DOHH2 (cell line): ENCODE measurements around the gene CCSER2.

ENCODE experiments used
- H3F3A ChIP-seq: fragments of 200-600 bp; sonication (generic), shearing (Covaris generic); 2 replicates; pipeline ENCODE4 v1.6.0; 2016; ENCODE audit warnings: antibody characterized with exemption, mild to moderate bottlenecking; ENCODE audit not compliant: control insufficient read depth, insufficient read depth
- H3K27ac ChIP-seq: fragments of 200-600 bp; sonication (generic); 2 replicates; pipeline ENCODE4 v1.5.1; 2014; ENCODE audit warnings: low read depth, mild to moderate bottlenecking, low read length, moderate library complexity
- H3K27me3 ChIP-seq: fragments of 200-600 bp; sonication (generic); 2 replicates; pipeline ENCODE4 v1.6.1; 2014; ENCODE audit warnings: mild to moderate bottlenecking, low read length, mixed read lengths; ENCODE audit not compliant: control insufficient read depth
- H3K36me3 ChIP-seq: fragments of 200-600 bp; sonication (generic); 2 replicates; pipeline ENCODE4 v1.6.1; 2014; ENCODE audit warnings: mild to moderate bottlenecking, low read length, moderate library complexity, mixed read lengths; ENCODE audit not compliant: control insufficient read depth
- H3K4me1 ChIP-seq: fragments of 200-600 bp; sonication (generic); 2 replicates; pipeline ENCODE4 v1.6.1; 2014; ENCODE audit warnings: mild to moderate bottlenecking, low read length, mixed read lengths; ENCODE audit not compliant: control insufficient read depth
- H3K4me2 ChIP-seq: fragments of 200-600 bp; sonication (generic); 2 replicates; pipeline ENCODE4 v1.6.0; 2014; ENCODE audit warnings: mild to moderate bottlenecking, low read length, moderate library complexity
- H3K4me3 ChIP-seq: fragments of 200-600 bp; sonication (generic); 2 replicates; pipeline ENCODE4 v1.5.1; 2014; ENCODE audit warnings: mild to moderate bottlenecking, low read length, mixed read lengths
- H3K79me2 ChIP-seq: fragments of 200-600 bp; sonication (generic); 2 replicates; pipeline ENCODE4 v1.6.1; 2014; ENCODE audit warnings: mild to moderate bottlenecking, low read length, mixed read lengths; ENCODE audit not compliant: control insufficient read depth
- H3K9me2 ChIP-seq: fragments of 200-600 bp; sonication (generic); replicated peaks from 2 replicates; pipeline ENCODE4 v1.6.1; 2014; ENCODE audit warnings: mild to moderate bottlenecking, low read length, mixed read lengths; ENCODE audit not compliant: control insufficient read depth
- H3K9me3 ChIP-seq: fragments of 200-600 bp; sonication (generic); 2 replicates; pipeline ENCODE4 v1.6.1; 2014; ENCODE audit warnings: antibody characterized with exemption, low read length, mixed read lengths; ENCODE audit not compliant: control insufficient read depth, insufficient read depth
- H4K20me1 ChIP-seq: fragments of 200-600 bp; sonication (generic); 2 replicates; pipeline ENCODE4 v1.6.0; 2014; ENCODE audit warnings: low read depth, mild to moderate bottlenecking, antibody characterized with exemption, low read length, moderate library complexity; ENCODE audit not compliant: control insufficient read depth, insufficient read depth
- CTCF ChIP-seq: fragments of 200-600 bp; sonication (generic); IDR thresholded peaks from one replicate; pipeline ENCODE4 v1.5.1; 2014; ENCODE audit warnings: antibody characterized with exemption, mild to moderate bottlenecking, low read depth, low read length; ENCODE audit not compliant: poor library complexity, severe bottlenecking
- EZH2phosphoT487 ChIP-seq: fragments of 200-600 bp; sonication (generic); IDR thresholded peaks from 2 replicates; pipeline ENCODE4 v1.6.1; 2017; ENCODE audit warnings: borderline replicate concordance, mild to moderate bottlenecking, antibody characterized with exemption, low read length, moderate library complexity, mixed read lengths

The CCSER2 gene

GRCh38 chr10:84552478-84552877 is 224.1 kb downstream of the CCSER2 start:
- no peaks in the 10 kb centered on the region for H3K9me3 ChIP-seq
- no peak overlapping the region for H3K27ac ChIP-seq
- H3K36me3 ChIP-seq = no peaks in the 10 kb centered on the region
- H3K4me3 ChIP-seq = no peak overlapping the region
- H3K4me1 ChIP-seq = no peaks in the 10 kb centered on the region
- TF ChIP-seq CTCF = no peak
- no peak overlapping the region for H3K4me2 ChIP-seq
- H4K20me1 ChIP-seq = no peaks in the 10 kb centered on the region
- no peaks in the 10 kb centered on the region for H3K27me3 ChIP-seq
- no peaks in the 10 kb centered on the region for H3F3A ChIP-seq
- H3K79me2 ChIP-seq = no peaks in the 10 kb centered on the region
- H3K9me2 ChIP-seq = no peaks in the 10 kb centered on the region

DNA sequence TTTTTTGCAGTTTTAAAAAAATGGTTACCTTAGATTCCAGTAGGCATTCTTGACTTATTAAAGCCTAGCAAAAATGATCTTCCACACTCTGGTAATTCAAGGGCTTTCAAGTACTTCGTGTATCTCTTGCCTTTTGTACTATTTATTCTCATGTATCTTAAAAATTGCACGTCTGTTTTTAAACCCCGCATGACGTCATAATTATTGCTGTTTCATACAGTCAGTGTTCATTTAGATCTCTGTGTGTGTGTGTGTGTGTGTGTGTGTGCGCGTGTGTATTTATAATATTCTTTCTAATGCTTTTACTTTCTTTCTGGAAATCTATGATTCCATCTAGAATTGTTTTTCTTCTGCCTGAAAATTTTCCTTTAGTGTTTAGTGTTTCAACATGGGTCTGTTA is 234.2 kb downstream of the CCSER2 start:
- Histone ChIP-seq H3F3A (no peaks in the 10 kb centered on the region), H3K9me2 (no peaks in the 10 kb centered on the region), H3K36me3 (no peaks in the 10 kb centered on the region), H3K27me3 (no peaks in the 10 kb centered on the region; the same call in none of the 2 replicates), H3K4me3 (no peak overlapping the region), H3K4me2 (no peak overlapping the region), H3K79me2 (no peaks in the 10 kb centered on the region), H3K4me1 (no peaks in the 10 kb centered on the region; the same call in 1 of the 2 replicates), H4K20me1 (no peaks in the 10 kb centered on the region), H3K27ac (no peak overlapping the region), H3K9me3 (no peaks in the 10 kb centered on the region)
- no peak for TF ChIP-seq EZH2phosphoT487
- TF ChIP-seq CTCF = no peak

- Histone ChIP-seq H3K4me2 (no peak overlapping the region), H3K79me2 (no peaks in the 10 kb centered on the region), H3K27ac (no peak overlapping the region)
These were observed 235.0 kb downstream of the CCSER2 start for GRCh38 chr10:84563355-84563754.

More at GRCh38 chr10:84563355-84563754, 235.0 kb downstream of the CCSER2 start:
- Histone ChIP-seq H3K27me3 (no peaks in the 10 kb centered on the region; the same call in none of the 2 replicates), H3K9me2 (no peaks in the 10 kb centered on the region), H3K4me1 (no peaks in the 10 kb centered on the region; the same call in 1 of the 2 replicates), H3K4me3 (no peak overlapping the region), H3K9me3 (no peaks in the 10 kb centered on the region), H3F3A (no peaks in the 10 kb centered on the region), H4K20me1 (no peaks in the 10 kb centered on the region), H3K36me3 (no peaks in the 10 kb centered on the region)
- TF ChIP-seq CTCF = no peak
- no peak for TF ChIP-seq EZH2phosphoT487
